Stomach (tissue), 4 donors: Measurements from ENCODE around the gene ITPKB.

Experiments
- CTCF ChIP-seq, 7 experiments: fragments of 450-650 bp in 4 of 7; fragments of 200-600 bp in 3 of 7; sonication (generic) in 3 of 7; IDR thresholded peaks; one replicate each; pipeline ENCODE4 v1.5.1; 2016 to 2019; ENCODE audit warnings: antibody characterized with exemption in 7 of 7, control low read depth in 2 of 7, mild to moderate bottlenecking in 1 of 7
- EP300 ChIP-seq: sonication (generic); formaldehyde crosslinking; IDR thresholded peaks from one replicate; pipeline ENCODE4 v1.6.1; 2017; ENCODE audit warnings: antibody characterized with exemption
- POLR2A ChIP-seq, 4 donors: fragments of 450-650 bp; IDR thresholded peaks; one replicate each; pipeline ENCODE4 v1.6.1; 2016; ENCODE audit warnings: antibody characterized with exemption in 4 of 4, control low read depth in 2 of 4, mild to moderate bottlenecking in 1 of 4, moderate library complexity in 1 of 4
- POLR2AphosphoS5 ChIP-seq, 3 donors: sonication (generic); formaldehyde crosslinking; IDR thresholded peaks; one replicate each; pipeline ENCODE4 v1.6.1; 2016; ENCODE audit warnings: antibody characterized with exemption in 3 of 3

DNA sequence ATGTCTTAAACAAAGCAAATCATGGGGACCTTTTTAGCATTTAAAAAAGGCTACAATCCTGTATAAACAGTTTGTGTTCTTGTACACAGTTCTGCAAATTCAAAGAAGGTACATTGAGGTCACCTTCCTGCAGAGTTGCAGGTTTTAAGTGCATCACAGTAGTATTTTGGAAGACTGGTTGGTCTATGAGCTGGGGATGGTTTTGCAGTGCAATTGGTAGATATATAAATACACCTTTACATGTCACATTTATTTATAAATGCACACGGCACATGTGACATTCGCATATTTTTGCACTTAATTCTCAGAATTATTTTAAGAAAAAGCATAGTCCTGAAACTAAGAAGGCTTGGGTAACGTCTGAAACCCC, 599 bp upstream of the ITPKB start:
- TF ChIP-seq CTCF (IDR thresholded peaks at IDR 0.05) (no peak), EP300 (no peak), POLR2AphosphoS5 (IDR thresholded peaks at IDR 0.05) (no peak), POLR2A (IDR thresholded peaks at IDR 0.05) (no peak)
